H9 (cell line): ENCODE data around the gene WNT7B. TPM values are rescaled to one million over a fixed set of nuclear protein-coding genes. Genes with fewer than 3 reads are reported as not detected.

Experiments
- DNase-seq: peaks from one replicate; pipeline ENCODE4 v3.0.0-alpha.2; 2017
- H2AFZ ChIP-seq: one replicate; pipeline ENCODE4 v1.6.1; 2013; ENCODE audit warnings: mild to moderate bottlenecking, low read length, control low read depth, moderate library complexity
- H2AK5ac ChIP-seq: 2 replicates; pipeline ENCODE4 v1.6.1; 2013; ENCODE audit warnings: low read length, control low read depth, mixed read lengths; ENCODE audit not compliant: insufficient read length
- H2BK120ac ChIP-seq: one replicate; pipeline ENCODE4 v1.6.1; 2013; ENCODE audit warnings: low read depth, mild to moderate bottlenecking, low read length, control low read depth, inconsistent platforms; ENCODE audit not compliant: poor library complexity, severe bottlenecking
- H2BK12ac ChIP-seq: 2 replicates; pipeline ENCODE4 v1.6.1; 2013; ENCODE audit warnings: low read length, control low read depth, mixed read lengths, low read depth; ENCODE audit not compliant: insufficient read length
- H2BK15ac ChIP-seq: 2 replicates; pipeline ENCODE4 v1.6.1; 2013; ENCODE audit warnings: low read depth, low read length, control low read depth
- H2BK20ac ChIP-seq: one replicate; pipeline ENCODE4 v1.6.1; 2013; ENCODE audit warnings: low read depth, mild to moderate bottlenecking, low read length, control low read depth, inconsistent platforms; ENCODE audit not compliant: poor library complexity, severe bottlenecking
- H2BK5ac ChIP-seq: 2 replicates; pipeline ENCODE4 v1.6.1; 2013; ENCODE audit warnings: low read length, control low read depth, mixed read lengths; ENCODE audit not compliant: insufficient read length
- H3K14ac ChIP-seq: 2 replicates; pipeline ENCODE4 v1.6.1; 2013; ENCODE audit warnings: low read length, control low read depth; ENCODE audit not compliant: insufficient read depth
- H3K18ac ChIP-seq: 2 replicates; pipeline ENCODE4 v1.6.1; 2013; ENCODE audit warnings: low read depth, mild to moderate bottlenecking, mixed read lengths, low read length, control low read depth; ENCODE audit not compliant: insufficient read length
- H3K23ac ChIP-seq: 2 replicates; pipeline ENCODE4 v1.6.1; 2013; ENCODE audit warnings: low read length, control low read depth, mixed read lengths, low read depth; ENCODE audit not compliant: insufficient read length
- H3K23me2 ChIP-seq: 2 replicates; pipeline ENCODE4 v1.6.1; 2013; ENCODE audit warnings: low read depth, mild to moderate bottlenecking, mixed read lengths, low read length, control low read depth; ENCODE audit not compliant: insufficient read length, poor library complexity, severe bottlenecking
- H3K27ac ChIP-seq: 2 replicates; pipeline ENCODE4 v1.5.1; 2013; ENCODE audit warnings: low read length, control low read depth, mixed read lengths, low read depth; ENCODE audit not compliant: insufficient read length
- H3K27me3 ChIP-seq: 2 replicates; pipeline ENCODE4 v1.6.1; 2013; ENCODE audit warnings: low read length, control low read depth, inconsistent platforms; ENCODE audit not compliant: insufficient read depth
- H3K4ac ChIP-seq: 2 replicates; pipeline ENCODE4 v1.6.1; 2013; ENCODE audit warnings: low read depth, mild to moderate bottlenecking, control low read depth, inconsistent platforms, low read length, moderate library complexity
- H3K4me1 ChIP-seq: 2 replicates; pipeline ENCODE4 v1.6.1; 2013; ENCODE audit warnings: low read length, control low read depth, inconsistent platforms; ENCODE audit not compliant: insufficient read depth
- H3K4me2 ChIP-seq: 2 replicates; pipeline ENCODE4 v1.6.1; 2013; ENCODE audit warnings: low read length, control low read depth, mixed read lengths; ENCODE audit not compliant: insufficient read length, insufficient read depth
- H3K56ac ChIP-seq: 2 replicates; pipeline ENCODE4 v1.6.1; 2013; ENCODE audit warnings: low read depth, mild to moderate bottlenecking, mixed read lengths, low read length, control low read depth; ENCODE audit not compliant: insufficient read length
- H3K79me1 ChIP-seq: 2 replicates; pipeline ENCODE4 v1.6.1; 2013; ENCODE audit warnings: low read depth, mild to moderate bottlenecking, moderate library complexity, low read length, control low read depth, inconsistent platforms; ENCODE audit not compliant: insufficient read depth, poor library complexity, severe bottlenecking
- H3K79me2 ChIP-seq: 2 replicates; pipeline ENCODE4 v1.6.1; 2013; ENCODE audit warnings: low read length, control low read depth, inconsistent platforms; ENCODE audit not compliant: insufficient read depth
- H3K9ac ChIP-seq: 2 replicates; pipeline ENCODE4 v1.6.1; 2013; ENCODE audit warnings: low read length, control low read depth, mixed read lengths; ENCODE audit not compliant: insufficient read length; ENCODE audit errors: extremely low read depth
- H3K9me3 ChIP-seq: one replicate; pipeline ENCODE4 v1.6.1; 2013; ENCODE audit warnings: low read depth, low read length, inconsistent platforms; ENCODE audit not compliant: control insufficient read depth
- H3T11ph ChIP-seq: one replicate; pipeline ENCODE4 v1.6.1; 2013; ENCODE audit warnings: mild to moderate bottlenecking, low read length, control low read depth, inconsistent platforms
- H4K20me1 ChIP-seq: one replicate; pipeline ENCODE4 v1.6.1; 2013; ENCODE audit not compliant: control insufficient read depth, insufficient read length, insufficient read depth
- H4K5ac ChIP-seq: 2 replicates; pipeline ENCODE4 v1.6.1; 2013; ENCODE audit warnings: low read depth, mild to moderate bottlenecking, mixed read lengths, low read length, control low read depth; ENCODE audit not compliant: insufficient read length
- H4K8ac ChIP-seq: replicated peaks from 2 replicates; pipeline ENCODE4 v1.6.1; 2013; ENCODE audit warnings: low read length, control low read depth, mixed read lengths, low read depth; ENCODE audit not compliant: insufficient read length
- H4K91ac ChIP-seq: 2 replicates; pipeline ENCODE4 v1.6.1; 2013; ENCODE audit warnings: low read depth, mild to moderate bottlenecking, moderate library complexity, mixed read lengths, low read length, control low read depth; ENCODE audit not compliant: insufficient read length
- H3K27ac Mint-ChIP-seq, 3 experiments: 2 replicates in 2 of 3; 3 replicates in 1 of 3; pipeline ENCODE4 v1.8.0; 2020 to 2021; ENCODE audit warnings: mixed read lengths in 3 of 3, mild to moderate bottlenecking in 1 of 3, moderate library complexity in 1 of 3
- H3K27me3 Mint-ChIP-seq: 2 replicates; pipeline ENCODE4 v1.8.0; 2021; ENCODE audit warnings: low read depth, mild to moderate bottlenecking, moderate library complexity, mixed read lengths
- H3K36me3 Mint-ChIP-seq, 3 experiments: 2 replicates in 2 of 3; 3 replicates in 1 of 3; pipeline ENCODE4 v1.8.0; 2020 to 2021; ENCODE audit warnings: low read depth in 3 of 3, mixed read lengths in 3 of 3; ENCODE audit not compliant: insufficient read depth in 1 of 3
- H3K4me1 Mint-ChIP-seq, 2 experiments: 2 replicates each; pipeline ENCODE4 v1.8.0; 2020; ENCODE audit warnings: mixed read lengths in 2 of 2
- H3K4me3 Mint-ChIP-seq, 2 experiments: 2 replicates in 1 of 2; 3 replicates in 1 of 2; pipeline ENCODE4 v1.8.0; 2020 to 2021; ENCODE audit warnings: mild to moderate bottlenecking in 2 of 2, mixed read lengths in 2 of 2, moderate library complexity in 1 of 2
- H3K9me3 Mint-ChIP-seq, 2 experiments: 2 replicates in 1 of 2; 3 replicates in 1 of 2; pipeline ENCODE4 v1.8.0; 2020; ENCODE audit warnings: mild to moderate bottlenecking in 2 of 2, mixed read lengths in 2 of 2, moderate library complexity in 1 of 2
- WGBS: extraction: QIAGEN DNeasy Blood & Tissue Kit; methylation state at CpG from one replicate; pipeline ENCODE4 v1.1.7; 2013; ENCODE audit warnings: missing lambda C conversion rate, low lambda C conversion rate, mixed read lengths; ENCODE audit not compliant: insufficient read length; ENCODE audit errors: extremely low coverage; 5-methylcytosine and 5-hydroxymethylcytosine counted together
- total RNA-seq: library from RNA; stranded (reverse); gene quantifications from 2 replicates; pipeline ENCODE4 v1.2.1, GENCODE V29; 2021
- TF ChIP-seq, protein P1 (sequence below): fragments of 200-600 bp; sonication (generic); conservative IDR thresholded peaks from 3 replicates; pipeline ENCODE4 v1.8.0; 2021; ENCODE audit warnings: antibody characterized with exemption, mild to moderate bottlenecking

The WNT7B gene
- total RNA-seq, 1 experiment from 2014 or later = 0.09 TPM

DNA sequence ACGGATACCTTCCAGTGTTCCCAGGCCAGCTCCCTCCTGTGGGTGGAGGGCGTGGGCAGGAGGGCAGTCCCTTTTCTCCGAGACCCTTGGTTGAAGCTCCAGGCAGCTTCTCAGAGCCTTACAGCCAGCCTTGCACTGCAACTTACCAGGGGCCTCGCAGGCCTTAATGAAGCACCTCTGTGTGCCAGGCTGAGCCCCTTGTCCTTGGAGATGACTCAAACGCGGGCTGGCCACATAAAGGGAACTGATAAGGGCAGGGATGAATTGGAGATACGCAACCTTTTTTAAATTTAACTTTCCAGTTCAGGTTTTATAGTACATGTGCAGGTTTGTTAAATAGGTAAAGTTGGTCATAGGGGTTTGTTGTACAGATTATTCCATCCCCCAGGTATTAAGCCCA lies 72.7 kb downstream of the WNT7B start:
- Histone ChIP-seq H2BK20ac (no peak overlapping the region), H3K9me3 (no peaks in the 10 kb centered on the region), H2AK5ac (no peak overlapping the region), H3K4me2 (no peak overlapping the region), H3K79me2 (no peaks in the 10 kb centered on the region), H2BK5ac (no peak overlapping the region), H4K20me1 (no peaks in the 10 kb centered on the region), H3K4me1 (no peaks in the 10 kb centered on the region), H3K4ac (no peak overlapping the region), H3K56ac (no peak overlapping the region), H3K23me2 (no peaks in the 10 kb centered on the region), H4K91ac (no peak overlapping the region), H4K8ac (no peak overlapping the region), H3K18ac (no peak overlapping the region), H3K9ac (no peak overlapping the region), H2BK12ac (no peak overlapping the region), H3K79me1 (no peaks in the 10 kb centered on the region), H3T11ph (no peak overlapping the region), H3K14ac (no peak overlapping the region), H2BK15ac (no peak overlapping the region), H4K5ac (no peak overlapping the region), H3K23ac (no peak overlapping the region), H2AFZ (no peak overlapping the region), H3K27ac (no peak overlapping the region), H2BK120ac (no peak overlapping the region), H3K27me3 (no peaks in the 10 kb centered on the region)
- no peak for DNase-seq
- Mint-ChIP-seq H3K9me3 (no peaks in the 10 kb centered on the region; a peak in 1 of 5 replicates), H3K36me3 (no peaks in the 10 kb centered on the region), H3K4me3 (no peak overlapping the region), H3K27me3 (peaks cover 4% of the 10 kb centered on the region), H3K27ac (no peak overlapping the region), H3K4me1 (peaks cover 0 to 8% of the 10 kb centered on the region in 2 experiments; a peak in 2 of 4 replicates)
- WGBS = no CpG with 5 or more reads among the region's 7 CpGs
- TF ChIP-seq, protein P1, sequence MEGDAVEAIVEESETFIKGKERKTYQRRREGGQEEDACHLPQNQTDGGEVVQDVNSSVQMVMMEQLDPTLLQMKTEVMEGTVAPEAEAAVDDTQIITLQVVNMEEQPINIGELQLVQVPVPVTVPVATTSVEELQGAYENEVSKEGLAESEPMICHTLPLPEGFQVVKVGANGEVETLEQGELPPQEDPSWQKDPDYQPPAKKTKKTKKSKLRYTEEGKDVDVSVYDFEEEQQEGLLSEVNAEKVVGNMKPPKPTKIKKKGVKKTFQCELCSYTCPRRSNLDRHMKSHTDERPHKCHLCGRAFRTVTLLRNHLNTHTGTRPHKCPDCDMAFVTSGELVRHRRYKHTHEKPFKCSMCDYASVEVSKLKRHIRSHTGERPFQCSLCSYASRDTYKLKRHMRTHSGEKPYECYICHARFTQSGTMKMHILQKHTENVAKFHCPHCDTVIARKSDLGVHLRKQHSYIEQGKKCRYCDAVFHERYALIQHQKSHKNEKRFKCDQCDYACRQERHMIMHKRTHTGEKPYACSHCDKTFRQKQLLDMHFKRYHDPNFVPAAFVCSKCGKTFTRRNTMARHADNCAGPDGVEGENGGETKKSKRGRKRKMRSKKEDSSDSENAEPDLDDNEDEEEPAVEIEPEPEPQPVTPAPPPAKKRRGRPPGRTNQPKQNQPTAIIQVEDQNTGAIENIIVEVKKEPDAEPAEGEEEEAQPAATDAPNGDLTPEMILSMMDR = no peak
